ENCODE measurements around the gene OTX2.

DNA sequence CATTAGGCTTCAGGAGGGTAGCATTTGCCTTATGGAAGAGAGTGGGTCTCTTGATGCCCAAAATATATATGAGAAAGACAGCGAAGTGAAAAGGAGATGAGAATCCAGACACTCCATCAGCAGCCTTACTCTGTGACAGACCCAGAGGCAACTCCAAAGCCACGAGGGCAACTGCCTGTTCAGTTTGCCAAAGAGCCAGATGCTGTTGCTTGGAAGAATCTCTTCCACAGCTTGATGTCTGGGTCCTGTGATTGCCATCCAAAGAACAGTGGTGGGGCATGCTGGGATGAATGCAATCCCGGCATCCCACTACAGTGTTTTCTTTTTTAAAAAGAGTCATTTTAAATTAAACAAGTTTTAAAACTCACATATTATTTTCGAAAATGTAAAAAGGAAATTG is 10.9 kb upstream of the OTX2 start:
- TF ChIP-seq, protein P1, sequence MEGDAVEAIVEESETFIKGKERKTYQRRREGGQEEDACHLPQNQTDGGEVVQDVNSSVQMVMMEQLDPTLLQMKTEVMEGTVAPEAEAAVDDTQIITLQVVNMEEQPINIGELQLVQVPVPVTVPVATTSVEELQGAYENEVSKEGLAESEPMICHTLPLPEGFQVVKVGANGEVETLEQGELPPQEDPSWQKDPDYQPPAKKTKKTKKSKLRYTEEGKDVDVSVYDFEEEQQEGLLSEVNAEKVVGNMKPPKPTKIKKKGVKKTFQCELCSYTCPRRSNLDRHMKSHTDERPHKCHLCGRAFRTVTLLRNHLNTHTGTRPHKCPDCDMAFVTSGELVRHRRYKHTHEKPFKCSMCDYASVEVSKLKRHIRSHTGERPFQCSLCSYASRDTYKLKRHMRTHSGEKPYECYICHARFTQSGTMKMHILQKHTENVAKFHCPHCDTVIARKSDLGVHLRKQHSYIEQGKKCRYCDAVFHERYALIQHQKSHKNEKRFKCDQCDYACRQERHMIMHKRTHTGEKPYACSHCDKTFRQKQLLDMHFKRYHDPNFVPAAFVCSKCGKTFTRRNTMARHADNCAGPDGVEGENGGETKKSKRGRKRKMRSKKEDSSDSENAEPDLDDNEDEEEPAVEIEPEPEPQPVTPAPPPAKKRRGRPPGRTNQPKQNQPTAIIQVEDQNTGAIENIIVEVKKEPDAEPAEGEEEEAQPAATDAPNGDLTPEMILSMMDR (IDR thresholded peaks at IDR 0.05; ENCODE audit: low read length): no peak
- no peak for TF ChIP-seq EZH2 (IDR thresholded peaks at IDR 0.05; ENCODE audit: borderline replicate concordance, low read length)
